Thyroid gland (tissue), 4 donors: Measurements from ENCODE around the gene TMC1. TPM values are rescaled to one million over a fixed set of nuclear protein-coding genes. Genes with fewer than 3 reads are reported as not detected.

Experiments used
- DNase-seq, 2 donors: peaks; one replicate each; pipeline ENCODE4 v3.0.0-alpha.2; 2019
- H3K27ac ChIP-seq, 3 donors: fragments of 200-600 bp; sonication (generic); 1 replicate in 2 of 3; 2 replicates in 1 of 3; pipeline ENCODE4 v1.5.1; 2016 to 2019; ENCODE audit warnings: mild to moderate bottlenecking in 1 of 3, moderate library complexity in 1 of 3
- H3K27me3 ChIP-seq: fragments of 200-600 bp; sonication (generic); one replicate; pipeline ENCODE4 v1.5.1; 2019
- H3K36me3 ChIP-seq, 2 donors: fragments of 200-600 bp; sonication (generic); one replicate each; pipeline ENCODE4 v1.5.1; 2016 to 2019
- H3K4me1 ChIP-seq, 2 donors: fragments of 200-600 bp; sonication (generic); one replicate each; pipeline ENCODE4 v1.5.1; 2017 to 2019
- H3K4me3 ChIP-seq, 3 donors: fragments of 200-600 bp; sonication (generic); replicated peaks in 1 of 3; 1 replicate in 2 of 3; 2 replicates in 1 of 3; pipeline ENCODE4 v1.5.1; 2016; ENCODE audit warnings: mild to moderate bottlenecking in 1 of 3
- H3K9me3 ChIP-seq: fragments of 200-600 bp; sonication (generic); one replicate; pipeline ENCODE4 v1.5.1; 2017
- POLR2A ChIP-seq, 2 donors: fragments of 450-650 bp; IDR thresholded peaks; one replicate each; pipeline ENCODE4 v1.6.1; 2017; ENCODE audit warnings: antibody characterized with exemption in 2 of 2, mild to moderate bottlenecking in 2 of 2, moderate library complexity in 1 of 2
- WGBS, 2 donors: methylation state at CpG; one replicate each; pipeline ENCODE4 v1.1.5; 2017; 5-methylcytosine and 5-hydroxymethylcytosine counted together
- intact Hi-C: fragments of 100-400 bp; cut with DNase I; formaldehyde crosslinking; loops from one replicate; pipeline ENCODE4 v1.15.1; 2023
- total RNA-seq, 4 donors: library from RNA; depleted of rRNA; stranded (reverse); fragments of >200 nt; gene quantifications; one replicate each; pipeline ENCODE4 v1.2.3, GENCODE V29; 2016
- TF ChIP-seq, protein P1 (sequence below), 6 experiments: fragments of 200-600 bp in 3 of 6; fragments of 450-650 bp in 3 of 6; sonication (generic) in 3 of 6; IDR thresholded peaks; one replicate each; pipeline ENCODE4 v1.5.1; 2016 to 2019; ENCODE audit warnings: antibody characterized with exemption in 6 of 6, mild to moderate bottlenecking in 2 of 6, inconsistent platforms in 1 of 6, moderate library complexity in 1 of 6

Gene TMC1
- total RNA-seq, 4 donors from 2014 or later, result 0.11 to 0.13 TPM; not detected in 2

DNA sequence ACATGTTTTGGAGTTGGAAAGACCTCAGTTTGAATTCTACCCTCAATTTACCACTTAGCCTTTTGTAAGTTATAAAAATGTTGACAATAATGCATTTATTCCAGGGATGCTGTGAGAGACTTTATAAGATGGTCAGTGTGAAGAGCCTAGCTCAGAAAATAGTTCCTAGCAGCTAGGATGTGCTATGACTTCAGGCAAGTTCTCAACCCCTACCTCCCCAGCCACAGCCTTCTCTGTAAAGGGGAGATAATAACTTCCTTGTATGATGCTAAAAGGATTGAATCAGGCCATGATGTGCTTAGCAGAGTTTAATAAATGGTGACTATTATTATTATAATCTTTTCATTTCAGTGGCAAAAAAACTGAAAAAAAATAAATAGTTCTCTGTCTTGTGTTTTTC, 353.8 kb downstream of the TMC1 start:
- Histone ChIP-seq H3K4me3 (no peak overlapping the region), H3K27me3 (no peaks in the 10 kb centered on the region), H3K27ac (no peak overlapping the region), H3K36me3 (no peaks in the 10 kb centered on the region), H3K9me3 (no peaks in the 10 kb centered on the region), H3K4me1 (peaks cover 20 to 21% of the 10 kb centered on the region in 2 donors)
- no peak for DNase-seq
- intact Hi-C loops, result no loop called here
- TF ChIP-seq, protein P1, sequence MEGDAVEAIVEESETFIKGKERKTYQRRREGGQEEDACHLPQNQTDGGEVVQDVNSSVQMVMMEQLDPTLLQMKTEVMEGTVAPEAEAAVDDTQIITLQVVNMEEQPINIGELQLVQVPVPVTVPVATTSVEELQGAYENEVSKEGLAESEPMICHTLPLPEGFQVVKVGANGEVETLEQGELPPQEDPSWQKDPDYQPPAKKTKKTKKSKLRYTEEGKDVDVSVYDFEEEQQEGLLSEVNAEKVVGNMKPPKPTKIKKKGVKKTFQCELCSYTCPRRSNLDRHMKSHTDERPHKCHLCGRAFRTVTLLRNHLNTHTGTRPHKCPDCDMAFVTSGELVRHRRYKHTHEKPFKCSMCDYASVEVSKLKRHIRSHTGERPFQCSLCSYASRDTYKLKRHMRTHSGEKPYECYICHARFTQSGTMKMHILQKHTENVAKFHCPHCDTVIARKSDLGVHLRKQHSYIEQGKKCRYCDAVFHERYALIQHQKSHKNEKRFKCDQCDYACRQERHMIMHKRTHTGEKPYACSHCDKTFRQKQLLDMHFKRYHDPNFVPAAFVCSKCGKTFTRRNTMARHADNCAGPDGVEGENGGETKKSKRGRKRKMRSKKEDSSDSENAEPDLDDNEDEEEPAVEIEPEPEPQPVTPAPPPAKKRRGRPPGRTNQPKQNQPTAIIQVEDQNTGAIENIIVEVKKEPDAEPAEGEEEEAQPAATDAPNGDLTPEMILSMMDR (IDR thresholded peaks at IDR 0.05), result no peak

DNA sequence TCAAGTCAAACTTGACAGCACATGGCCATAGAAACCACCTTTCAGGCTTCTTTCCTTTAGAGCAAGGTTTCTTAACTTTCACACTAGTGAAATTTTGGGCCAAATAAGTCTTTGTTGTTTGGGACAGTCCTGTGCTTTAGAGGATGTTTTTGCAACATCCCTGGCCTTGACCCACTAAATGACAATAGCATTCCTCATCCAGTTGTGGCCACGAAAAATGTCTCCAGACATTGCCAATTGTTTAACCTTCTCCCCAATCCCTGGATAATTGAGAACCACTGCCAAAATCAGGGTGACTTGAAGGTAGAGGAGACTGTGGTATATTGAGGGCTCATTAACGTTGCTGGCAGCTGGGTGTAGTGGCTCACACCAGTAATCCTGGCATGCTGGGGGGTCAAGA, 359.4 kb downstream of the TMC1 start:
- H3K4me3 ChIP-seq, result no peak overlapping the region
- DNase-seq, result no peak
- intact Hi-C loops, result no loop called here
- no peaks in the 10 kb centered on the region for H3K27me3 ChIP-seq
- H3K36me3 ChIP-seq, result no peaks in the 10 kb centered on the region
- H3K27ac ChIP-seq, result no peak overlapping the region
- TF ChIP-seq, protein P1 (IDR thresholded peaks at IDR 0.05), result no peak
- no peak for TF ChIP-seq POLR2A (IDR thresholded peaks at IDR 0.05)
- H3K9me3 ChIP-seq, result no peaks in the 10 kb centered on the region
- peaks cover 0 to 12% of the 10 kb centered on the region in 2 donors for H3K4me1 ChIP-seq
- 85 to 91% methylated on average over 2 of the region's 2 CpGs for WGBS, 2 donors

DNA sequence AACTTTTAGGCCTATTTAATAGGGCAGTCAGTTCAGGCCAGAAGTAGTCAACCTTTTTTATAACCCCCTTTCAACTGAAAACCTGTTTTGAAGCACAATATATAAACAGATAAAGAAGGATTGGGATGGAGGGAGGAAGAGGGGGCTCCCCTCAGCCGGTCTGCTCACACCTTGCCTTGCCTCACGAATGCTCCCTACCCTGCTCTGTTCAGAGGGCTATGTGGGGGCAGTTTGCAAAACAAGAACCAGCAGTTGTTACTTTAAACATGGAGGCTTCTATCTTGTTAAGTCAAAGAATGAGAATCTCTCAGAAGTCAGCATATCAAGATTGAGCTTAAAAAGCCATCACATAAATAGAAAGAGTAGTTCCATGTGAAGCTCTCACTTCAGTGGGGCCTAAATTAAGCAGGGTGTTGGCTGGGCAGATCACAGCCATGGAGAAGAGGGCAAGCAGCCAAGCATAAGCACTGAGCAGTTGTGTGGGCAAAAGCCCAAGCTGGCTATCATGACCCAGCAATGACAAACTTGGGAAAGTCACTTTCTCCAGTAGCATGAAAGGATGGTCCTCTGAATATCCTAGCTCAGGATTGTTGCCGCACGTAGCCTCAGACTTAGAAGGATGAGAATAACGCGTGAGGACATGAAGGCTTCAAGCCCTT, 360.8 kb downstream of the TMC1 start:
- Histone ChIP-seq H3K36me3 (no peaks in the 10 kb centered on the region), H3K4me3 (no peak overlapping the region), H3K27me3 (no peaks in the 10 kb centered on the region), H3K4me1 (peaks cover 0 to 12% of the 10 kb centered on the region in 2 donors), H3K9me3 (no peaks in the 10 kb centered on the region), H3K27ac (peak overlapping the region; percentile 37 to 68 (median 37))
- peak; percentile 76 to 80 for DNase-seq
- TF ChIP-seq, protein P1 (IDR thresholded peaks at IDR 0.05), result no peak
- TF ChIP-seq POLR2A (IDR thresholded peaks at IDR 0.05), result no peak
- WGBS, 2 donors, result 86 to 92% methylated on average over 6 of the region's 6 CpGs
- intact Hi-C loops, result no loop called here

DNA sequence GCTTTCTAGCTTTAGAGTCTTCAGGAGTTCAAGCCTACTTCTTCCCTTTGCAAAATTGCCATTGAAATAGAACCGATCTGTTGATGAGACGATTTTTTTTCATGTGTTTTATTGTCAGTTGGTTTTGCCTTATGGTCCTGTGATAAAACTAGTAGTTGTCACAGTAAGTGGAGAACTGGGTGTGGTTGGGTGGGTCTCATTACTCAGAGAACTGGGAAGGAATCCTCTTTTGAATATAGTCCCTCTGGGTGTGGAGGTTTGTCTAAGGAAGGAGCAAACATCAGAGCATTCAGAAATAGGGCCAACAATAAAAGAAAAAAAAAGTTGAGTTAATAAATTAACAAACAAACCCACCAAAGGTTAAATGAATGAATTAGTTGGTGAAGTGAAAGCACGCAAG, 362.5 kb downstream of the TMC1 start:
- intact Hi-C loops, result no loop called here
- Histone ChIP-seq H3K4me3 (no peak overlapping the region), H3K9me3 (no peaks in the 10 kb centered on the region), H3K27ac (no peak overlapping the region), H3K4me1 (peaks cover 0 to 12% of the 10 kb centered on the region in 2 donors), H3K36me3 (no peaks in the 10 kb centered on the region), H3K27me3 (no peaks in the 10 kb centered on the region)
- no peak for TF ChIP-seq POLR2A (IDR thresholded peaks at IDR 0.05)
- TF ChIP-seq, protein P1 (IDR thresholded peaks at IDR 0.05), result no peak
- WGBS, 2 donors, result 92 to 97% methylated on average over 3 of the region's 3 CpGs
- no peak for DNase-seq

DNA sequence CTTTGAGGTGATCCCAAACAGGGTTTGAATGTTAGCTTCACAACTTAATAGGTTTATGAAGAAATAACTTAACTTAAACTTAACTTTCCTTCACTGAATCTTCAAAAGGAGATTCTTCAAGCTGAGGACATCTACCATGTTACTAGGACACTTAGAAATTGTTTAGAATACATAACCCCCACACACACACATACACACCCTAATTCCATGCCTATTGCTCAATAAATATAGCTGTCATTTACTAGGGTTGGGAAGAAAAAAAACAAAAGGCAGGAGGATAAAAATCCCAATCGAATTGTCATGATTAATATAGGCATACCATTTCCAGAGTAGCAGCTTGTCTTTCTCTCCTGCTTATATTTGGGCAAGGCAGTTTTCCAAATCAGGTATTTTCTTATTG, 363.1 kb downstream of the TMC1 start:
- TF ChIP-seq POLR2A (IDR thresholded peaks at IDR 0.05), result no peak
- TF ChIP-seq, protein P1 (IDR thresholded peaks at IDR 0.05), result no peak
- Histone ChIP-seq H3K27ac (no peak overlapping the region), H3K9me3 (no peaks in the 10 kb centered on the region), H3K36me3 (no peaks in the 10 kb centered on the region), H3K4me3 (no peak overlapping the region), H3K27me3 (no peaks in the 10 kb centered on the region), H3K4me1 (peaks cover 0 to 12% of the 10 kb centered on the region in 2 donors)
- 81 to 93% methylated on average over 1 of the region's 1 CpG for WGBS, 2 donors
- no peak for DNase-seq
- intact Hi-C loops, result no loop called here

Other genes with a start within 250 kb of the TMC1 start
- gene ZFAND5, start 156.4 kb upstream of the TMC1 start, total RNA-seq, result 100 to 1,000 TPM; 165 to 229 (median 211) TPM